Pancreas (tissue), 10 donors: ENCODE measurements around the gene TUBB3. TPM values are rescaled to one million over a fixed set of nuclear protein-coding genes. Genes with fewer than 3 reads are reported as not detected.

ENCODE experiments used
- ATAC-seq, 4 donors: fragments of 200-7000 bp; cut with Tn5 transposase; one replicate each; pipeline versions ENCODE4 v1.8.0 to v1.9.1; 2020; ENCODE audit warnings: mild to moderate bottlenecking in 4 of 4, moderate library complexity in 4 of 4
- DNase-seq, 6 donors: peaks; one replicate each; pipeline ENCODE4 v3.0.0-alpha.2; 2020
- FAIRE-seq: peaks from 2 replicates; lab custom pipeline; 2012; peaks lifted over from hg19 to GRCh38; lab: Jason Lieb, UNC
- H3K27ac ChIP-seq, 4 donors: fragments of 200-600 bp; sonication (generic); 1 replicate in 3 of 4; 2 replicates in 1 of 4; pipeline versions ENCODE4 v1.5.0 to v1.8.0; 2020
- H3K27me3 ChIP-seq, 4 donors: fragments of 200-600 bp; one replicate each; pipeline ENCODE4 v1.8.0; 2021
- H3K36me3 ChIP-seq, 3 donors: fragments of 200-600 bp; sonication (generic) in 1 of 3; one replicate each; pipeline versions ENCODE4 v1.5.0 to v1.8.0; 2020 to 2021
- H3K4me1 ChIP-seq, 3 donors: fragments of 200-600 bp; one replicate each; pipeline ENCODE4 v1.8.0; 2021
- H3K4me3 ChIP-seq, 4 donors: fragments of 200-600 bp; sonication (generic) in 2 of 4; one replicate each; pipeline versions ENCODE4 v1.5.0 to v1.8.0; 2020 to 2021
- H3K9me3 ChIP-seq, 4 donors: fragments of 200-600 bp; one replicate each; pipeline ENCODE4 v1.8.0; 2021
- WGBS, 2 donors: extraction: QIAGEN DNeasy Blood & Tissue Kit; methylation state at CpG; one replicate each; pipeline ENCODE4 v1.1.7; 2013; 5-methylcytosine and 5-hydroxymethylcytosine counted together
- intact Hi-C, 3 donors: fragments of 100-400 bp; cut with DNase I; formaldehyde crosslinking; loops; one replicate each; pipeline versions ENCODE4 v1.11.1 to v1.14.2; 2022
- polyA plus RNA-seq, 2 donors: library from polyadenylated mRNA; stranded (reverse); fragments of 200-250 nt; gene quantifications; one replicate each; pipeline ENCODE4 v1.2.3, GENCODE V29; 2013
- total RNA-seq, 6 donors: library from RNA; stranded (reverse); fragmentation: NEBNext Ultra II Directional in 4 of 6; extraction: Animal tissue kit (Norgen Biotek cat#: 25700) in 4 of 6; gene quantifications; one replicate each; pipeline versions ENCODE4 v1.2.1 to v1.2.4, GENCODE V29; 2021 to 2023
- TF ChIP-seq, protein P1 (sequence below), 4 donors: fragments of 200-600 bp; sonication (generic) in 3 of 4; IDR thresholded peaks; one replicate each; pipeline versions ENCODE4 v1.5.0 to v1.8.0; 2021; ENCODE audit warnings: antibody characterized with exemption in 4 of 4
- donor health status: healthy with polysubstance abuse.
- donor health status: DM: no; HTN: no; CAD: no; lungs with moderate emphysema.
- donor health status: DM: no; HTN: no; CAD: no.
- donor health status: control.
- donor health status: control.
- donor health status: Bipolar disorder and iron deficiency.
- donor health status: DM: yes; HTN: yes; CAD: no.
- donor health status: DM: no; HTN: no; CAD: no.
- donor health status: DM: no; HTN: no; CAD: no.
- donor health status: DM: yes; HTN: yes; CAD: no.

The TUBB3 gene
- total and polyA plus RNA-seq, 8 donors: 0.37 to 25.4 (median 1.8) TPM

DNA sequence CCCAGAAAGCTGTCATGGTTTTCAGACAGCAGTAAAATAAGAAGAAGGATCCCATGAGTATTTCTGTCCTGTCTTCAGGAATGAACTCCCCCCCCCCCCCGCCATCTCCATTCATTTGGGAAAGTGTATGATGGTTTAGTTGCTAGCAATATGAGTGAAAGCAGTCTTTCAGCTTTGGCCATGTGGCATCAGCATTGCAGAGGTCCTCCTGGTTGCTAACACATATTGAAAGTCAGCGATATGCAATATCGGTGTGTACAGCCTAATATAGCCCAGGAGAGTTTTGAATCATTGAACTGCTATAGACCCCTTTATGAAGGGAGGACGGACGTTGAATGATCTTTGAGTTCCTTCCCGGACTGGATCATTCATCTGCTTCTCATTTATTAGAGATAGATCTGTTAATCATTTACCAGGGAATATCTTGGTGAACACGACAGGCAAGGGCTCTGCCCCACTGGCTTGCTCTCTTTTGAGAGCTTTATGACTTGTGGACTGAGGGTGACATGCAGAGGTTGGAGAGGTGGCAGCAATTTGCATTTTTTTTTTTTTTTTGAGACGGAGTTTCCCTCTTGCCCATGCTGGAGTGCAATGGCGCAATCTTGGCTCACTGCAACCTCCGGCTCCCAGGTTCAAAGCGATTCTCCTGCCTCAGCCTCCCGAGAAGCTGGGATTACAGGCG, 50.7 kb downstream of the TUBB3 start:
- H3K27ac ChIP-seq: no peak overlapping the region
- peaks cover 3 to 26% (median 7%) of the 10 kb centered on the region in 3 donors for H3K4me1 ChIP-seq
- peak overlapping the region in 2 of 4 donors; percentile 49 to 99 for H3K4me3 ChIP-seq
- ATAC-seq (no peak), FAIRE-seq (no peak), DNase-seq (no peak)
- intact Hi-C loops: no loop called here
- H3K36me3 ChIP-seq: no peaks in the 10 kb centered on the region
- 59 to 61% methylated on average over 13 of the region's 13 CpGs for WGBS, 2 donors
- no peaks in the 10 kb centered on the region for H3K9me3 ChIP-seq
- TF ChIP-seq, protein P1, sequence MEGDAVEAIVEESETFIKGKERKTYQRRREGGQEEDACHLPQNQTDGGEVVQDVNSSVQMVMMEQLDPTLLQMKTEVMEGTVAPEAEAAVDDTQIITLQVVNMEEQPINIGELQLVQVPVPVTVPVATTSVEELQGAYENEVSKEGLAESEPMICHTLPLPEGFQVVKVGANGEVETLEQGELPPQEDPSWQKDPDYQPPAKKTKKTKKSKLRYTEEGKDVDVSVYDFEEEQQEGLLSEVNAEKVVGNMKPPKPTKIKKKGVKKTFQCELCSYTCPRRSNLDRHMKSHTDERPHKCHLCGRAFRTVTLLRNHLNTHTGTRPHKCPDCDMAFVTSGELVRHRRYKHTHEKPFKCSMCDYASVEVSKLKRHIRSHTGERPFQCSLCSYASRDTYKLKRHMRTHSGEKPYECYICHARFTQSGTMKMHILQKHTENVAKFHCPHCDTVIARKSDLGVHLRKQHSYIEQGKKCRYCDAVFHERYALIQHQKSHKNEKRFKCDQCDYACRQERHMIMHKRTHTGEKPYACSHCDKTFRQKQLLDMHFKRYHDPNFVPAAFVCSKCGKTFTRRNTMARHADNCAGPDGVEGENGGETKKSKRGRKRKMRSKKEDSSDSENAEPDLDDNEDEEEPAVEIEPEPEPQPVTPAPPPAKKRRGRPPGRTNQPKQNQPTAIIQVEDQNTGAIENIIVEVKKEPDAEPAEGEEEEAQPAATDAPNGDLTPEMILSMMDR (IDR thresholded peaks at IDR 0.05): no peak
- no peaks in the 10 kb centered on the region for H3K27me3 ChIP-seq

DNA sequence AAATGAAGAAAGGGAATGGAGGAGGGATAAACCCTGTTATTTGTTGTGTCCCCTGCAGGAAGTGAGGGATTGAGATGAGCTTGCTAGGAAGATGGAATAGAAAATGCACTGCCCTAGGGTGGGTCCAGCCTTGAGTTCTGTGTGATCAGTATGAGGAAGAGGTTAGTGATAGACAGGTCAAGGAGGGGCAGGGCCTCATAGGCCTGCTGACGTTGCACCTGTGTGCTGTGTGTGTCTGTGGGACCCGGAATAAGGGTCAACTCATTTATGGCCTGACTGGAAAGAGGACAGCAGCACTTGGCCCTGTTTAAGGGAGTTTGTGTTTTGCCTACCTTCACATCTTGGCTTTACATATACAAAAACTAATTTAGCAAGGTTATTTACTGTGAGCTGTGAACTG, 51.7 kb downstream of the TUBB3 start:
- 78 to 80% methylated on average over 2 of the region's 2 CpGs for WGBS, 2 donors
- no peak for ATAC-seq

DNA sequence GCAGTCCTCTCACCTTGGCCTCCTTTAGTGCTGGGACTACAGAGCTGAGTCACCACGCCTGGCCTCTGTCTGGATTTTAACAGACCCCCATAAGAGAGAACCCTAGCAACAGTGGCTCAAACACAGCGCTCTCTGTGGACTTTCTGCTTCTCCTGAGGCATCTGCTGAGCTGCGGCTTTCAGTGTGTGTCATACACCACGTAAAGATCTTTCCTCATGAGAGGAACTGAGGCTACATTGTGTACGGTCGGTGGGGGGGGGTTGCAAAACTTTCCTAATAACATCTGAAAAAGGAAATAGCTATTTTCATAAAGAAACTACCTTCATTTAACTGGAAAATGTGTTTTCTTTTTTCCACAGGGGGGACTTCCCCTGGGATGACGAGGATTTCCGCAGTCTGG, 58.3 kb downstream of the TUBB3 start:
- intact Hi-C loops: no loop called here
- TF ChIP-seq, protein P1 (IDR thresholded peaks at IDR 0.05): no peak
- WGBS, 2 donors: 90 to 92% methylated on average over 8 of the region's 8 CpGs
- ATAC-seq (no peak), DNase-seq (no peak), FAIRE-seq (no peak)
- H3K4me1 ChIP-seq: no peaks in the 10 kb centered on the region
- peaks cover 3 to 26% (median 12%) of the 10 kb centered on the region in 3 donors for H3K36me3 ChIP-seq
- no peaks in the 10 kb centered on the region for H3K9me3 ChIP-seq
- no peak overlapping the region for H3K27ac ChIP-seq
- H3K4me3 ChIP-seq: no peak overlapping the region
- H3K27me3 ChIP-seq: no peaks in the 10 kb centered on the region

More for the DNA sequence above, 51.7 kb downstream of the TUBB3 start:
- no peaks in the 10 kb centered on the region for H3K36me3 ChIP-seq
- DNase-seq (no peak), FAIRE-seq (no peak)
- H3K4me1 ChIP-seq: peaks cover 3 to 26% (median 7%) of the 10 kb centered on the region in 3 donors
- H3K9me3 ChIP-seq: no peaks in the 10 kb centered on the region
- TF ChIP-seq, protein P1 (IDR thresholded peaks at IDR 0.05): no peak
- no peak overlapping the region for H3K4me3 ChIP-seq
- H3K27me3 ChIP-seq: no peaks in the 10 kb centered on the region
- intact Hi-C loops: no loop called here
- no peak overlapping the region for H3K27ac ChIP-seq

DNA sequence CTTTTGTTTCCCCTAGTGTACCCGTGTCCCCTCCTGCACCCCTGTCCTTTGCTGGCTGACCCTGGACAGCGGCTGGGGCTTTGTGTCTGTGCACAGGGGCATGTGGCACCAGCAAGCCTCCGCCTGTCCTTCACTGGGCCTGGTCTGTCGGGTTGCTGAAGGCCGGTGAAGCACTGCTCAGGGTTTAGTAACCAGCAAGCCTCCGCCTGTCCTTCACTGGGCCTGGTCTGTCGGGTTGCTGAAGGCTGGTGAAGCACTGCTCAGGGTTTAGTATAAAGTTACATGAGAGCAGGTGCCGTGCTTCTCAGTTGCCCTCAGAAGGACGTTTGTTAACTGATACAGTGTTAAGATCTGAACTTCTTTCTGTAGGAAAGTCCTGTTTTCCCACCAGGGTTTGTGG, 59.2 kb downstream of the TUBB3 start:
- intact Hi-C loops: no loop called here
- DNase-seq: no peak
- Histone ChIP-seq H3K27ac (no peak overlapping the region), H3K9me3 (no peaks in the 10 kb centered on the region), H3K4me1 (no peaks in the 10 kb centered on the region), H3K4me3 (no peak overlapping the region), H3K36me3 (peaks cover 3 to 26% (median 12%) of the 10 kb centered on the region in 3 donors), H3K27me3 (no peaks in the 10 kb centered on the region)
- no peak for ATAC-seq
- no peak for FAIRE-seq
- 93 to 96% methylated on average over 9 of the region's 9 CpGs for WGBS, 2 donors
- TF ChIP-seq, protein P1 (IDR thresholded peaks at IDR 0.05): no peak

DNA sequence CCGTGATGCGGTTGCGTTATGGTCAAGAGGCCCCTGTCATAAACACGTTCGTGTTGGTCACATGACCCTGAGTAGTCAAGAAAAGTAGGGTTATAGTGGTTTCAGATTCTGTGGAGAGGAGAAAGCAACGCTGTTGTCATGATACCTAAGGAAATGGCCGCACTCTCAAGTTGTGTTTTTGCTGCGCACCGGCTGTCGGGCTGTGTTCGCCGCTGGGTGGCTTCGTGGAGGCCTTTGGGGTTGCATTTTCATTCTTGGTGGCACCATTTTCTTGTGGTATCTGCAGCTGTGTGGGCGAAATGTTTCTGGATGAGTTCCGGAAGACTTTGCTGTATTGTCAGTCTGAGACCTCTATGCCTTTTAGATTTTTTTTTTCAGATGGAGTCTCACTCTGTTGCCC, 60.4 kb downstream of the TUBB3 start:
- no peak for DNase-seq
- 92 to 95% methylated on average over 15 of the region's 15 CpGs for WGBS, 2 donors
- intact Hi-C loops: no loop called here
- H3K27me3 ChIP-seq: no peaks in the 10 kb centered on the region
- no peak overlapping the region for H3K27ac ChIP-seq
- H3K9me3 ChIP-seq: no peaks in the 10 kb centered on the region
- no peaks in the 10 kb centered on the region for H3K4me1 ChIP-seq
- no peak for FAIRE-seq
- H3K4me3 ChIP-seq: no peak overlapping the region
- H3K36me3 ChIP-seq: peaks cover 3 to 26% (median 12%) of the 10 kb centered on the region in 3 donors
- ATAC-seq: no peak
- TF ChIP-seq, protein P1 (IDR thresholded peaks at IDR 0.05): no peak
